ENCODE measurements around the gene ADGRG3.

DNA sequence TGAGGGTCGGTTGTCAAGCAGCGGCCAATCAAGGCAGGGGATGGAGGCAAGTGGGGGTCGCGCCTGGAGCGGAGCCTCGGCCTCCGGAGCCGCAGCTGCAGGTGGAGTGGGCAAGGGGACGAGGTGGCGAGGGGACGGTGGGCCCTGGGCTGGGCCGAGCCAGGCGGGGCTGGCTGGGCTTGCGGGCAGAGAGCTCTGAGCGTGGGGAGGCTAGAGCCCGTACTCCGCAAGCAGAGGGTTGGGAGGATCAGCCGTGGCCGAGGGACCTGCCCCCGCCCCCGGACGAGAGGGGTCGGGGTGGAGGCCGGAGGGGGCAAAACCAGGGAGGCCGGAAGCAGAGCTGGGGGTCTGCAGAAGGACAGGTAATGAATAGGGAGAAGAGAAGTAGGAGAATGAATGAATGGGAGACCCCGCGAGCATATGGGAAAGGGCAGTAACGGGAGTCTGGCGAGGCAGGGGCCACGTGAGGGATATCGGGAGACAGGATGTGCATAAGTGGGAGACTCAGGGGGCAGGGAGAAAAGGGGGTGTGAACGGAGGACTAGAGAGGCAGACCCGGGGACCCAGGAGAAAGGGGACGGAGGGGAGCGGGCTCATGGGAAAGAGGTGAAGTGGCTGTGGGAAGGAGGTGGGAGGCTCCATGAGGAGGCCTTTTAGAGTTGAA, 67.8 kb downstream of the ADGRG3 start, which contains the start of gene KATNB1:
- TF ChIP-seq, protein P1, sequence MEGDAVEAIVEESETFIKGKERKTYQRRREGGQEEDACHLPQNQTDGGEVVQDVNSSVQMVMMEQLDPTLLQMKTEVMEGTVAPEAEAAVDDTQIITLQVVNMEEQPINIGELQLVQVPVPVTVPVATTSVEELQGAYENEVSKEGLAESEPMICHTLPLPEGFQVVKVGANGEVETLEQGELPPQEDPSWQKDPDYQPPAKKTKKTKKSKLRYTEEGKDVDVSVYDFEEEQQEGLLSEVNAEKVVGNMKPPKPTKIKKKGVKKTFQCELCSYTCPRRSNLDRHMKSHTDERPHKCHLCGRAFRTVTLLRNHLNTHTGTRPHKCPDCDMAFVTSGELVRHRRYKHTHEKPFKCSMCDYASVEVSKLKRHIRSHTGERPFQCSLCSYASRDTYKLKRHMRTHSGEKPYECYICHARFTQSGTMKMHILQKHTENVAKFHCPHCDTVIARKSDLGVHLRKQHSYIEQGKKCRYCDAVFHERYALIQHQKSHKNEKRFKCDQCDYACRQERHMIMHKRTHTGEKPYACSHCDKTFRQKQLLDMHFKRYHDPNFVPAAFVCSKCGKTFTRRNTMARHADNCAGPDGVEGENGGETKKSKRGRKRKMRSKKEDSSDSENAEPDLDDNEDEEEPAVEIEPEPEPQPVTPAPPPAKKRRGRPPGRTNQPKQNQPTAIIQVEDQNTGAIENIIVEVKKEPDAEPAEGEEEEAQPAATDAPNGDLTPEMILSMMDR (IDR thresholded peaks at IDR 0.05) = no peak
- TF ChIP-seq POLR2A (IDR thresholded peaks at IDR 0.05) = no peak

All from adrenal gland (tissue), 5 donors.